ENCODE results near the gene SLCO1C1. TPM values are rescaled to one million over a fixed set of nuclear protein-coding genes. Genes with fewer than 3 reads are reported as not detected.

SLCO1C1 gene
- total RNA-seq (not detected), polyA plus RNA-seq (under 1 TPM; 0.12 to 0.60 TPM)
- long read RNA-seq, donor 1 = 0 reads
- long read RNA-seq, donor 2 = 0 reads
- long read RNA-seq, donor 3 = 0 reads

GRCh38 chr12:20695232-20695631 is at the start of gene SLCO1C1:
SLCO1C1 (plus strand) TSS chr12:20695332; CDS start chr12:20699577, 4,245 bp downstream.
- Histone ChIP-seq H3K36me3 (no peaks in the 10 kb centered on the region), H3K4me1 (ENCODE audit: insufficient read depth) (no peaks in the 10 kb centered on the region), H3K27ac (no peak within 1 kb of the TSS), H3K27me3 (no peaks in the 10 kb centered on the region), H3K4me3 (no peak within 1 kb of the TSS), H3K9me3 (no peaks in the 10 kb centered on the region)
- intact Hi-C loops (cut with DNase I) = no loop called here
- TF ChIP-seq EP300 (IDR thresholded peaks at IDR 0.05) = no peak
- TF ChIP-seq CTCF (IDR thresholded peaks at IDR 0.05) = no peak
- 18 to 38% (median 34%) methylated on average over 6 of the region's 6 CpGs for WGBS, 3 donors
- DNase-seq = no peak

GRCh38 chr12:20646239-20646827 is 48.8 kb upstream of the SLCO1C1 start:
- no peaks in the 10 kb centered on the region for H3K4me1 ChIP-seq (ENCODE audit: insufficient read depth)
- H3K36me3 ChIP-seq = no peaks in the 10 kb centered on the region
- H3K27ac ChIP-seq = no peak overlapping the region
- WGBS, 3 donors = 52 to 58% (median 56%) methylated on average over 3 of the region's 3 CpGs
- H3K27me3 ChIP-seq = no peaks in the 10 kb centered on the region
- H3K9me3 ChIP-seq = no peaks in the 10 kb centered on the region
- TF ChIP-seq POLR2A (IDR thresholded peaks at IDR 0.05) (no peak), CTCF (IDR thresholded peaks at IDR 0.05) (no peak)
- no peak overlapping the region for H3K4me3 ChIP-seq
- no peak for DNase-seq
- intact Hi-C loops (cut with DNase I) = no loop called here

GRCh38 chr12:20653871-20654270 is 41.3 kb upstream of the SLCO1C1 start:
- intact Hi-C loops (cut with DNase I) = no loop called here
- H3K27me3 ChIP-seq = no peaks in the 10 kb centered on the region
- 95 to 98% (median 95%) methylated on average over 2 of the region's 2 CpGs for WGBS, 3 donors

GRCh38 chr12:20656600-20656999 is 38.5 kb upstream of the SLCO1C1 start:
- Histone ChIP-seq H3K36me3 (no peaks in the 10 kb centered on the region), H3K4me3 (no peak overlapping the region), H3K27ac (no peak overlapping the region), H3K27me3 (no peaks in the 10 kb centered on the region), H3K4me1 (ENCODE audit: insufficient read depth) (no peaks in the 10 kb centered on the region), H3K9me3 (peaks cover 0 to 7% of the 10 kb centered on the region in 2 donors)
- TF ChIP-seq CTCF (IDR thresholded peaks at IDR 0.05) = no peak
- no peak for TF ChIP-seq POLR2A (IDR thresholded peaks at IDR 0.05)
- TF ChIP-seq EP300 (IDR thresholded peaks at IDR 0.05) = no peak
- DNase-seq = no peak
- intact Hi-C loops (cut with DNase I) = no loop called here
- 36 to 76% (median 71%) methylated on average over 1 of the region's 1 CpG for WGBS, 3 donors

More at GRCh38 chr12:20653871-20654270, 41.3 kb upstream of the SLCO1C1 start:
- TF ChIP-seq EP300 (IDR thresholded peaks at IDR 0.05) = no peak
- TF ChIP-seq CTCF (IDR thresholded peaks at IDR 0.05) = no peak
- no peak for TF ChIP-seq POLR2A (IDR thresholded peaks at IDR 0.05)
- DNase-seq = no peak
- H3K27ac ChIP-seq = no peak overlapping the region
- H3K4me3 ChIP-seq = no peak overlapping the region
- no peaks in the 10 kb centered on the region for H3K9me3 ChIP-seq
- no peaks in the 10 kb centered on the region for H3K36me3 ChIP-seq
- no peaks in the 10 kb centered on the region for H3K4me1 ChIP-seq (ENCODE audit: insufficient read depth)
